NK-92 (cell line): Measurements from ENCODE around the gene TFEB.

Experiments
- DNase-seq: peaks from one replicate; lab custom pipeline; 2025; ENCODE audit not compliant: unreplicated experiment; lab: John Stamatoyannopoulos, UW

TFEB gene

DNA sequence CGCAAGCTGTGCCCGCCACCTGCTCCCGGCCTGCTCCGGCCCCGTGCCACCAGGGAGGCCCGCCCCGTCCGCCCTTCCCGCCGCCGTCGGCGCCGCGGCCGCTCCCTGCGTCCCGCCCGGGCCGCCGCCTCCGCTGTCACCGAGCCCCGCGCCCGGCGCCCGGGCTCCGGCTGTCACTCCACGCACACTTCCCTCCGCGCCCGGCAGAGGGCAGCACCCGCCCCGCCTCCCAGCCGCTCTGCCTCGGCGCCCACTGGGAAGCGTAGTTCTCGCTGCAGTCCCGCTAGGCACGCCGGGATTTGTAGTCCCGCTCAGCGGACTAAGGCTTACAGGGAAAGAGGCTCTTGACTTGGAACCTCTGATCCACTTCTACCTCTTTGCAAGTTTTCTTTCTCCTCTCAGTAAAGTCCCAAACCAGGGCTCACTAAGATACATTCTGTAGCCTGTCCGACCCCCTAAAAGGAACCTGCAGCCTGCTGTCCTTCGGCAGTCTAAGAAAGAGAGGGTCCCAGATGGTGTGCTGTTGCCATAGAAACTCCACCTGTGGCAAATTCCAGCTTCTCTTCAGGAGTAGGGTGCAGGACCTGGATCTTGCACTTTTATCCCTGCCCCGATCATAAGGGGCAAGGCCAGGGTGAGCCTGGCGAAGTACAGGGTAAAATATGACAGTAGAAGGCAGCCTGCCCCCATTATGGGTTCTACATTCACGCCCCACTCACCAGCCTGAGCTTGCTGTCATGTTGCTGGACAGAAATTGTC lies at the start of gene TFEB:
TSS of gene TFEB (minus strand) at position 182 of the 759 bp plus-strand sequence. CDS start 44,395 bp downstream, outside the sequence.
- peak; percentile 29 for DNase-seq

DNA sequence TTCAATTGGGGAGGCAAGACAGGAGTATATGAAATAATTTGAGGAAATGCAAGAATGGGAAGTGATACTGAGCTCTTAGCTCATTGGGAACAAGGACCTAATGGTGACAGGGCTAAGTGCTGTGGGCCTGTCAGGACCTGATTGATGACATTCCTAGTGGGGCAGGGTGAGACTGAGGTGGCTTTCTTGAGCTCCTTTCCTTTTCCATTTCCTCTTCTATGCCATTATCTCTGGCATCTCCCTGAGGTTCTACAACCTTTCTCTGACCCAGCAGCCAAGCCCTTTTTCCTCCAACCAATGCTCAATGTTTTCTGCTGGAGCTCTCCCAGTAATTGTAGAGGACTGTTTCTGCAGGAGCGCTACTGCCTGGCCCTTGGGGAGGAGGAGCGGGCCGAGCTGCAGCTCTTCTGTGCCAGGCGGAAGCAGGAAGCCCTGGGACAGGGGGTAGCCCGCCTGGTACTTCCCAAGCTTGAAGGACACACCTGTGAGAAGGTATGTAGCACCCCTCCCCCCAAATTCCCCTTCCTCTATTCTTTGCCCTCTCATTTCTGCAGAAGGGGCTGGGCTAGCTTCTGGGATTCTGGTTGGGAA lies 49.3 kb upstream of the TFEB start:
- DNase-seq, result no peak

DNA sequence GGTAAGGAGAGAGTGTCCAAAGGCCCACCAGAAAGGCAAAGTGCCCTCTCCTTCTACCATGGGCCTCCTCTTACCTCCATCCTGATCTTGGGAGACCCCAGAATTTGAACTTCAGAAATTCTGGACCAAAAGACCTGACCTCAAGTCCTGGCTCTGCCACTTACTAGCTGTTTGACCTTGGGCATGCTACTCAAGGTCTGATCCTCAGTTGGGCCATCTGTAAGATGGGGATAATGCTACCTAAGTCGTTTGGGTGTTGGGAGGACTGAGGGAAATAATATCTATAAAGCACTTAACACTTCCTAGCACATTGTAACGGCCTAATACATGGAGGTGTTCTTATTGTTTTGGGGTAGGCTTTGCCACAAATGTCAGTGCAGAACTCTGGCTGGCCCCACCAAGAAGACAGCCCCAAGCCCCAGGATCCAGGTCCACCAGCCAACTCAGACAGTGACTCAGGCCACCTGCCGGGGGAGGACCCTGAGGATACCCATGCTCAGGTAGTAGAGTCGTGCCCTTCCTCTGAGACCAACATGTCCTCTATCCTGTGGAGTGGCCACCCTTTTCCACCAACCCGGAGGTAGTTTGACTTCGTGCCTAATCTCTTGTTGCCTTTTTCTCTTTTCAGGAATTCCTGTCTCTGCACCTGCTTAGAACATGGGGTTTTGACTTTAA lies 47.8 kb upstream of the TFEB start:
- DNase-seq, result no peak

DNA sequence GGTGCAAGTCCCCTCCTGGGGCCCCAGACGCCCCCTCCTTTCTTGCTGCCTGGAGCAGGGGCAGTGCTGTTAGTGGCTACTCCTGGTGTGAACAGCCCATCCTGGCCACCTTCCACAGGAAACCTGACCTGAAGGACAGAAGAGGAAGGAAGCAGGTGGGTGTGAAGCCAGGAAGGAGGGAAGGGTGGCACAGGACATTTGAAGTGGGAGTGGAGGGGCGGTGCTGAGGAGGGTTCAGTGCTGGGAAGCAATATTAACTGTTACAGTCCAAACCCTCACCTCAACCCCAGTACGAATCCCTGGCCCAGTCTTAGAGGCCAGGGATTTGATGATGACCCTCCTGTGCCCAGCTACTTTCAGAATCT lies 45.9 kb upstream of the TFEB start:
- no peak for DNase-seq

DNA sequence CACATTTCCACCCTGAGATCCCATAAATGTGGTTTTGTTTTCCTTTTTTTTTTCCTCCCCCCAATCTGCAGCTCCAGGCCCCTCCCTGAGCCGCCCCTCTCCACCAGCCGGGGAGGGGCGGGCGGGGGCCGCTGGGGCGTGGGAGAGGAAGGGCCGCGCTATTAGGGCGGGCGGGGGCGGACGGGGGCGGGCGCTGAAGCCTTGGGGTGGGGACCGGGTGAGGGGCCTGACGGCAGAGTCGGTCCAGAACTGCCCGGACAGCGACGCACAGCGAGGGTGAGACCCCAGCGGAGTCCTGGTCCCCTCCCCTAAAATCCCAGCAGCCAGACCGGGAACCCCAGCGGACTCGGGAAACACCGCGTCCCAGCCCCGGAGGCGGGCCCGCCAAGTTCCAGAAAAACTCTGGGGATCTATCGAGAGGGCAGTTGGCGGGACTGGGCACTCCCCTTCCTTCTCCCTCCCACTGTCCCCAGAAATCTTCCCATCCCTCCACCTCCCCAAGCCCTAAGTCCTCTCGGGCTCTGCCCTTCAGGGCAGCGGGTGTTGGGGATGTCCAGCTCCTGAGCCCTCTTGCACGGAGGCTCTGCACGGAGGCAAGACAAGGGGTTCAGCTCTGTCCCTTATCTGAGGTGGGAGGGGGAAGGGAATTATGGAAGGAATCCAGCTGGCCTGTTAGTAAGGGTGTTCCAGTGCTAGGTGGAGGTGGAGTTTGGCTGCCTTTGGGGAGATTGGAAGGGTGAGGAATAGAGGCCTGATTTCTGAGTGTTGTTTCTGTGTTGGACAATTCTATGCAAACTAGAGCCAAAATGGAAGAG lies 45.4 kb upstream of the TFEB start, which contains the start of gene PRICKLE4:
TSS of gene PRICKLE4 (plus strand) at position 232 of the 815 bp plus-strand sequence. CDS start 2,692 bp downstream, outside the sequence.
- no peak for DNase-seq

DNA sequence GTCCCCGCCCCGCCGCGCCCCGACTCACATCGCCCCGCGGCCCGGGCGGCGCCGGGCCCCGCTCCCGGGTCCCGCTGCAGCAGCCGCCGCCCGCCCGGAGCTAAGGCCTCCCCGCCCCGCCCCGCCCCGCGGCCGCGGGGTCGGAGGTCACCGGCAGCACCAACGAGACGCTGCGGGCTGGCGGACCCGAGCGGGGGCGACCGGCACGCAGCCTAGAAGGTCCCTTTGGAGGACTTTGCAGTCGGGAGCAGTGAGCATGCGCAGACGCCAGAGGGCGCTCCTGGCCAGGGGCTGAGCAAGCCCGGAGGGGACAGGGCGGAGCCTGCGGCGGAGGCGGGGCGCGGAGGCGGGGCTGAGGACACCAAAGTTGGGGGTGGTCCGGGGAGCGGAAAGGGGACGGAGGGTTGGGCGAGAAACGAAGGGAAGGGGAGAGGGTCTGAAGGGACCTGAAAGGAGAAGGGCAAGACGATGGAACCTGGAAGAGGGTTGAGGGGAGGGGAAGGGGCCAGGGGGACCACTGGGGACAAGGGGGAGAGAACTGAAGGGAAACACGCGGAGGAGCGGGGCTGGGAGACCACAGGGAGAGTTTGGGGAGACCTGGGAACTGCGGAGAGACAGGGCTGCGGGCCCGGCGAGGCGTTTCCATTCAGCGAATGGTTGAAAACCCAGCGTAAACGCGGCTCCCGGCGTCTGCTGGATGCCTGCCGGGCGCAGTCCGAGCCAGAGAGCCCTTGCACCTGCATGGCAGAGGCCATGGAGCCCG lies 44.6 kb upstream of the TFEB start, which contains the start of gene FRS3:
TSS of gene FRS3 (minus strand) at position 113 of the 763 bp plus-strand sequence. CDS start 2,913 bp downstream, outside the sequence.
- DNase-seq, result peak; percentile 89

DNA sequence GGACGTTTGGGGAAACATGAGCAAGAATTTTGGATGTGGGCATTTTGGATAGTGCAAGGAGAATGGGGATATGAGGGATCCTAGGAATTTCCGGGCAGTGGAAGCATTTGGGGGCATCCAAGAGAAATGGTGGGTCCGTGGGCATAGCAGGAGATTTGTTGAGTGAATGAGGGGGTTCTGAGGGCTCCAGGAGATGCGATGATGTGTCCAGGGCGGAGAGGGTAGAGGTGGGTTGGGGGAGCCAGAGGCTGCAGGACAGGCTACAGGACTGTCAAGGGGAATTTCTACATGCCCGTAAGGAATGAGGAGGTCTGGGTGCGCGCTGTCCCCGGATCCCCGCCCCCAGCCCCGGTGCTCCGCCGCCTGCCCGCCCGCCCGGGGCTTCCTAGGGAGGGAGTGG lies 43.9 kb upstream of the TFEB start:
- no peak for DNase-seq

DNA sequence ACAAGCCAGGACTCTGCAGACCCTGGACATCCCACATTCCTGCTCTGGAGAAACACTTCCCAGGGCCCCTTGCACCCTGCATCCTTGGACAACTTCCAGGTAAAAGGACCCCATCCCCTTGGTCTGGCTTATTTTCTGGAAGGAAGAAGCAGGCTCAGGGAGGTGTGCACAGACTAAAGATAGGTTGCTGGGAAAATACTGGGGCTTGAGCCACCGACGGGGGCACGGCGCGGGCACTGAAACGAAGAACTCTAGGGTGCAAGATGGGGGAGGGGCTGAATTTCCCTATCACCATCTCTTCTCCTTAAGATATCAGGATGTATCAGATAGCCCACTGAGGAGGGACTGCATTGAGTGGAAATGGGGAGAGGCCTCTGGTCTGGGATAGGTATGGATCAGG lies 43.5 kb upstream of the TFEB start:
- DNase-seq, result no peak

DNA sequence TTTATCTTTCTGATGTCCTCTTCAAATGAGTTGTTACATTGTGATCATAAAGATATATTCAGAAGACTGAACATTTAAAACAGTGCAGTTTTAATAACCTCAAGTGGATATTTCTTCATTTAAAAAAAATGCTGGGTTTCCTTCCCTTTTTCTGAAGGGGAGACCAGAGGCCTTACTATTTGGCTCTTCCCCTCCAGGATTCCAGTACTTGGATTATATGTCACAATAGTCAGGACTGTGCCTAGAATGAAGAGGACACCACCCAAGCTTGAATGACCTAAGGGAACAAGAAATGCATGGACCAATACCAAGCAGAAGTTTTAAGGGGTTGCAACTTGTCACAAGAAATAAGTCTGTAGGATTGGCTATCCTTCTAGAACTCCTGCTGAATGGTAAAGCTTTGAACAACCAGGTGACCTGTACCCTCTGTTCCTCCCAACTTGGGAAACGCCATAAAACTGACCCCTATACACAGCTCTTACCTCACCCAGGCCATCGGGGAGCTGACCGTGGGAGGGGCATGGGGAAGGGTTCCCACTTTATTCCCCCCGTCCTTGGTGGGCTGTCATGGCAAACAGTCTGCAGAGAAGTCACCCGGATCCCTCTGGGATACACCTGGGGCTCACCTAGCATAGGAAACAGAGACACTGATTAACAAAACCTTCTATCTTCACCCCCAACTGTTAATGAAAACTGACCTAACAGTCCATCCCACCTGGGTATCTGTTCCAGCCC lies 42.3 kb upstream of the TFEB start:
- DNase-seq, result no peak

DNA sequence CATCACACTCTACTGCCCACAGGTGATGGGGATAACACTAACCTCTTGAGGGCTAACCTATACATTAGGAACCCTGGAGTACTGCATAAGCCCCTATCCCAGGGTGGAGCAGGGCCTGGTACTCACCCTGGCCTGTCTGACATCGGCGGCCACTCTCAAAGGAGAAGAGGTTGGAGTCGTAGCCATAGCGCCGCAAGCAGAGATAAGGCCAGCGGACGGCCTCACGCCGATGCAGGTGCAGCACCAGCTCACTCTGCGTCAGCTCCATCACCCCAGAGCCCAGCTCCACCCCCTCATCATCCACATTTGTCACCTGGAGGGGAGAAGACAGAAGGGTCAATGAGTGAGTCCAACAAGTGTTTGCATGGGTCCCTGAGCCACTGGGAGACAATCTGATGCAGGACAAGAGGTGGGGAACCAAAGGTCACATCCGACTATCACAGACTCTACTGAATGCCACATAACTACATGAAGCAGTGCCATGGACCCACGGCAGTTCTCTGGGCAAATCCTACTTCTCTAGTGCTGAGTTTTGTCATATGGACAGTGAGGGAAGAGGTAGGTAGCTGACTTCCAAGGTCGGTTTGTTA lies 40.0 kb upstream of the TFEB start:
- DNase-seq, result no peak

DNA sequence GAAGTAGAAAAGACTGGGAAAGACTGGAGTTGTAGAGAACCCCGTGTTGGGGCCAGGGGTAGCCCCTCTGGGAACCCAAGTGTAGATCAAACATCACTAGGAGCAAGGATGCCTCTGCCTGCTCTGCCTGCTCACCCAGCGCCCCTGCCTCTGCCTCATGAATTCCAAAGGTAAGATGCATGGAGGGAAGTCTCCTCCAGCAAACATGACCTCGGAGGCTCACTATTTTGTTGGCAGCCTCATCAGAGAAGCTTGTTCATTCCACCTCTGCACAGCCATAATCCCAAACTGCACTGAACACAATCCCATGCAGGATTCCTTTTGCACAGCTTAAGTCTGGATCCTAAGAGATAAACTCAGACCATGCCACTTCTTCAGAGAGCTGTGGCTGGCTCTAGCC lies 39.4 kb upstream of the TFEB start:
- no peak for DNase-seq

DNA sequence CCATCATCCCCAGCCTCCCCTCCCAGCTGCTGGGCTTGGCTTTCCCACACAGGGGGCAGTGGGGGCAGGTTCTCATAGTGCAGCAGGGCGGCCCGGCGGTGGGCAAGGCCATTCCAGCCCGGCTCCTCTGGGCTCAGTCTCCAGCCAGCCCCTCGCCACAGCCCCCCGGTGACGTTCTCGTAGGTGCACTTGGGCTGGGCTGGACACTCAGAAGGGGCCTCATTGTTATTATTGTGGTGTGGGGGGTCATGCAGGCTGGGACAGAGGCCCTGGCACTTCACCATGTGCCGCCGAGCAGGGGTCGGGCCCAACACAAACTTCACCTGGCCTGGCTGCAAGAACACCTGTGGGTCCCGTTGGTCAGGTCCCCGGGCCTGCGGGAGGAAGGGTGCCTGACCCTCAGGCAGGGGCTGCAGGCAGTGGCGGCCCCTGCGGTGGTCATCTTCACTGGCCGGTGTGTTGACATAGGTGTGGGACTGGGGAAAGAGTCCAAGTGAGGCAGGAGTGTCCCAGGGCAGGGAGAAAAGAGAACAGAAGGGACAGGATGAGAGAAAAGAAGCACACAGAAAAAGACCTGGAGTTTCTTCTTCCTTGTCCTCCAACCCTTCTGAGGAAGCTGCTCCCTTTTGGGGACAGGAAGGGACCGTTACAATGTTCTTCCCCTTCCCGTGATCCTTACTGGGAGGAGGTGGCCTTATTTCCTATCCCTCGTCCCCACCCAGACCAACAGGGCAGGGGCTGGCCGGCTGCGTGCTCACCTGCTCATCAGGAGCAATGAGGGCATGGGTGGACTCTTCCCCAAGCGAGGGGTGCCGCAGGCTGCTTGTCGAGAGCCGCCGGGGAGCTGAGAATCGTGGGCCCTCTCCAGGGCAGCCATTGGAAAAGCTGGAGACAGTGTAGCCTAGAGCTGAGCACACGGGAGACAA lies 35.9 kb upstream of the TFEB start:
- no peak for DNase-seq

DNA sequence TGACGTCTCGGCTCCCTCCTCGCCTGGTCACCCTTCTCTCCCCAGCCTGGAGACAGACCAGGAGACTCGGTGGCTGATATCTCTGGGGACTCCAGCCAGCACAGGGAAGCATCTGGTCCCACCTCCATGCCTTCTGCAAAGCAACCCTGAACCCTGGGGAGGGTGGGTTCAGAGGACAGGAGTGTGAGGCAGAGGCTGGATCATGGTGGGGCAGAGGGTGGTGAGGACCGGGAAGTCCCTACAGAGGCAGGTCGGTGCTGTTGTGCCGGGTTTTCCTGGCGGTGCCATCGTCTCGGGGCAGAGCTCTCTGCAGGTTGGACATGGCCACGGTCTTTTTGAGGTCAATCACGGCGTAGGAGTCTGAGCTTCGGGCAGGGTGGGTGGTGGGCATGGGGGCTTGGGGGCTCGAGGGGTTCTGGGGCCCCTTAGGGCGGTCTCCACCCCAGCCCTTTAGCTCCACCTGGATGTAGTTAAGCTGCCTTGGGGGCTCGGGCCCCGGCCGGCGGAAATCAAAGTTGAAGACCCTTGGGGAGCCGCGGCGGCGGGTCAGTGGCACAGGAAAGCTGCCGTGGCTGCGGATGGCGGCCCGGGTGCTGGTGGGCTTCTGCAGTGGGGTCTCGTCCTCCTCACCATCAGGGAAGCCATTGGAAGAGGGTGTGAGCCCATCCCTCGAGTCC lies 35.1 kb upstream of the TFEB start:
- DNase-seq, result no peak

DNA sequence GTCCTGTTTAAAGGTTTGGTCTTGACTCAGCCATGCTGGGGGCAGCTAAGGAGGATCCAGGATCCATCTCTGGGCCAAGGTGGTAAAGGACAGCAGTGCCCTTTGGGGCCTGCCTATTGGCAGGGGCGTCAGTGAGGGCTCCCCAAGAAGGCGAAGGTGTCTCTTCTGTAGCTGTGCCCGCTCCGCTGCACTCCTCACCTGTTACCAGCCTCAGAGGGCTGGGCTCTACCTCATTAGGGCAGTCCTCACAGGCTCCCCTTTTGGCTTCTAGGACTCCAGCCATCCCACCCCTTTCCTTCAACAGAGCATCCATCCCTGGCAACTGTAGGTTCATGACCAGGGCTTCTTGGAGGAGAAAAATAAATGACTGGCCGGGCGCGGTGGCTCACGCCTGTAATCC lies 34.0 kb upstream of the TFEB start:
- DNase-seq, result no peak

DNA sequence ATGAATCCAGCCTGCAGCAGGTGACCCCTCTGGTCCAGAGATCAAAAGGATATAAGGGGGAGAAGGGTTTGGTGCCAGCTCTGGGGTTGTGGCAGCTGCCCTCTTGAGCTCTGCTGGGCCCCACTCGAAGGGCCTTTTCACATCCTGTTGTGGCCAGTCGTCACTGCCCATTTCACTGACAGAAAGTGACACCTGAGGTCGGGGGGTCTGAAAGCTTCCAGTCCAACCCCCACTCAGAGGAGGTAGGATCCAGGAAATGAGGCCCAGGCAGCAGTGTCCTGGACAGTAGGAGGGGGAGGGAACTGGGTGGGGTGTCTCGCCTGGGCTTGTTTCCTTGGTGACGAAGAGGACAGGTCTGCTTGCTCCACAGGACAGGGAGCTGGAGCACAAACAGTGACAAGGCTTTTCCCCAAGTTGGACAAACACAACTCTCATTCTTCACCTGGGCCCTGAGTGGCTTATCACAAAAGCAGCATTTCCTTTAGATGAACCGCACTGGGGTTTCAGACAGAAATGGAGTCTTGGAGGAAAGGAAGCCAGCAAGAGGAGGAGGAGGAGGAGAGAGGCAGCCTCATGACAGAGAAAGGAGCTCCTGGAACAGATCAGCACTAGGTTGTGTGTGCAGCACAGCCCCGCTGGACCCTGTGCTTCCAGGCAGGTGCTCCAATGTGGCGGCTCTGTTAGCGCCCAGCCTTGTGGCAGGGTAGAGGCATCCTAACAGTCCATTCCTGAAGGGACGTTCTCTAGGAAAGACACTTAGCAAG lies 33.3 kb upstream of the TFEB start:
- DNase-seq, result no peak

DNA sequence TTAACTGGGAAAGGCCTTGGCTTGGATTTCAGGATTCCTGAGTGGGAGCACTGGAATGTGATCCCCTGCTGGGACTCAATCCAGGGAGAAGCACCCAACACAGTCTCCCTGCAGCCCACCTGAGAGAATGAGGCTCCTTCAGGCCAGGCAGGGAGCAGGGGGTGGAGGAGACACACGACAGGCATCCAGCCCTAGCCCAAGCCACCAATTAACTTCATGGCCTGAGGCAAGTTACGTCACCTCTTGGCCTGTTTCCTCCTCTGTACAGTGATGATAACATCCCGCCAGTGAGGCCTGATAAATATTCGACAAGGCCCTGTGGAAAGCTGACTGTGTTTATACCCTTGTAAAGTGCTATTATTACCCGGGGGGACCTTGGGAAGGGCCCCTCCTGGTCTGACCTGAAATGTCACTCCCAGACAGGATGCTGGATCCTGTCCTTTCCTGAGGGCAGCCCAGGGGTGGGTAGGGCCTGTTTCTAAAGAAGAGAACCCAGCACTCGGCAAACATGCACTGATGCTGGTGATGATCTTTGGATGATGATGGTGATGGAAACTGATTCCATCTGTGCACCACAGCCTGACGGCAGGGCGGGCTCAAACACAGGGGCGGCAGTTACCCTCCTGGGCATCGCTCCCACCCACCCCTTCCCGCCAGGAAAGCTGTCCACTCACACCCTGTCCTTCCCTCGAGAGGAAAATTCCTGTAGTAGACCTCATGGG lies 31.9 kb upstream of the TFEB start:
- DNase-seq, result no peak
